GM12878 (cell line): ENCODE data around the gene FGF23. TPM values are rescaled to one million over a fixed set of nuclear protein-coding genes. Genes with fewer than 3 reads are reported as not detected.

Experiments used
- ATAC-seq: fragments of 200-7000 bp; cut with Tn5 transposase; 3 replicates; pipeline ENCODE4 v1.9.1; 2020; ENCODE audit warnings: mild to moderate bottlenecking, moderate library complexity
- BruUV-seq: library from RNA; stranded (reverse); fragments of 400-500 nt; replicated peaks from 2 replicates; lab custom pipeline; 2021; lab: Mats Ljungman, UMichigan
- CTCF ChIA-PET: fragments of 300-600 bp; sonication (Branson Sonifier 250); formaldehyde crosslinking; extraction: SDS; loops from one replicate; lab custom pipeline; 2021; ENCODE audit warnings: inconsistent platforms; lab: Yijun Ruan, JAX
- POLR2A ChIA-PET: fragments of 350-600 bp; formaldehyde crosslinking; extraction: SDS; loops from one replicate; lab custom pipeline; 2021; ENCODE audit warnings: inconsistent platforms; lab: Charles Lee
- RAD21 ChIA-PET: fragments of 300-600 bp; sonication (Branson Sonifier 250); formaldehyde crosslinking; loops from one replicate; lab custom pipeline; 2023; ENCODE audit warnings: antibody characterized with exemption; ENCODE audit not compliant: unreplicated experiment; lab: Charles Lee
- SMC1A ChIA-PET: fragments of 300-600 bp; sonication (Branson Sonifier 250); formaldehyde crosslinking; loops from one replicate; lab custom pipeline; 2023; ENCODE audit not compliant: unreplicated experiment, uncharacterized antibody; lab: Charles Lee
- DNase-seq: peaks from one replicate; pipeline ENCODE4 v3.0.0-alpha.2; 2011; ENCODE audit warnings: low read depth, low spot score
- FAIRE-seq: peaks from 3 replicates; lab custom pipeline; 2011; peaks lifted over from hg19 to GRCh38; lab: Jason Lieb, UNC
- H2AFZ ChIP-seq: 2 replicates; pipeline ENCODE4 v1.6.0; 2011; ENCODE audit warnings: low read depth, low read length, control low read depth; ENCODE audit not compliant: control insufficient read depth
- H3K27ac ChIP-seq: 2 replicates; pipeline ENCODE4 v1.5.1; 2011; ENCODE audit warnings: control low read depth; ENCODE audit not compliant: control insufficient read depth, insufficient read depth
- H3K27me3 ChIP-seq, 2 experiments: replicated peaks in 1 of 2; 2 replicates each; pipeline versions ENCODE4 v1.6.0 to v1.6.1; 2011; ENCODE audit warnings: low read length in 1 of 2; ENCODE audit not compliant: control insufficient read depth in 2 of 2, insufficient read depth in 2 of 2
- H3K36me3 ChIP-seq, 2 experiments: 2 replicates each; pipeline ENCODE4 v1.5.1; 2011; ENCODE audit warnings: low read length in 1 of 2; ENCODE audit not compliant: control insufficient read depth in 2 of 2, insufficient read depth in 2 of 2
- H3K4me1 ChIP-seq: 2 replicates; pipeline ENCODE4 v1.6.1; 2011; ENCODE audit warnings: mild to moderate bottlenecking, low read length, moderate library complexity, mixed read lengths; ENCODE audit not compliant: control insufficient read depth, insufficient read depth
- H3K4me2 ChIP-seq: 2 replicates; pipeline ENCODE4 v1.6.0; 2011; ENCODE audit warnings: control low read depth; ENCODE audit not compliant: control insufficient read depth, insufficient read depth
- H3K4me3 ChIP-seq: fragments of 200-600 bp; sonication (generic); 2 replicates; pipeline ENCODE4 v1.5.1; 2016
- H3K79me2 ChIP-seq: 2 replicates; pipeline ENCODE4 v1.6.0; 2011; ENCODE audit warnings: low read length; ENCODE audit not compliant: control insufficient read depth, insufficient read depth
- H3K9ac ChIP-seq: 2 replicates; pipeline ENCODE4 v1.8.0; 2011; ENCODE audit warnings: low read length, control low read depth, mixed read lengths; ENCODE audit not compliant: control insufficient read depth, insufficient read depth
- H3K9me3 ChIP-seq: replicated peaks from 3 replicates; pipeline ENCODE4 v1.5.1; 2011; ENCODE audit warnings: mild to moderate bottlenecking, low read length; ENCODE audit not compliant: control insufficient read depth, insufficient read depth
- H4K20me1 ChIP-seq: 2 replicates; pipeline ENCODE4 v1.6.0; 2011; ENCODE audit not compliant: control insufficient read depth, insufficient read depth
- BMI1 ChIP-seq: fragments of 450-650 bp; IDR thresholded peaks from 2 replicates; pipeline ENCODE4 v1.6.1; 2016; ENCODE audit warnings: mild to moderate bottlenecking, moderate library complexity, borderline replicate concordance
- ESRRA ChIP-seq: IDR thresholded peaks from 2 replicates; pipeline ENCODE4 v1.6.1; 2012; ENCODE audit warnings: mild to moderate bottlenecking, low read length, improper control_type of control experiment
- EZH2 ChIP-seq: IDR thresholded peaks from 2 replicates; pipeline ENCODE4 v1.6.1; 2012; ENCODE audit warnings: low read depth, mild to moderate bottlenecking, control low read depth, inconsistent platforms, low read length, borderline replicate concordance; ENCODE audit not compliant: control insufficient read depth
- JUND ChIP-seq: IDR thresholded peaks from 2 replicates; pipeline ENCODE4 v1.6.1; 2012; ENCODE audit warnings: low read depth, mild to moderate bottlenecking, low read length, improper control_type of control experiment, moderate library complexity
- MEF2B ChIP-seq: fragments of 450-650 bp; IDR thresholded peaks from 2 replicates; pipeline ENCODE4 v1.6.1; 2018; ENCODE audit warnings: mild to moderate bottlenecking, moderate library complexity; ENCODE audit not compliant: partially characterized antibody, poor library complexity, severe bottlenecking
- POLR2AphosphoS5 ChIP-seq: IDR thresholded peaks from 2 replicates; pipeline ENCODE4 v1.6.1; 2011; ENCODE audit warnings: mild to moderate bottlenecking, low read length, inconsistent platforms
- SPI1 ChIP-seq: IDR thresholded peaks from 2 replicates; pipeline ENCODE4 v1.6.1; 2011; ENCODE audit warnings: low read depth, mild to moderate bottlenecking, low read length, moderate library complexity, borderline replicate concordance; ENCODE audit not compliant: insufficient read depth
- WGBS: methylation state at CpG from one replicate; pipeline ENCODE4 v1.1.6; 2016; ENCODE audit warnings: low lambda C conversion rate; ENCODE audit not compliant: insufficient replicate concordance, insufficient coverage; ENCODE audit errors: missing lambda C conversion rate; 5-methylcytosine and 5-hydroxymethylcytosine counted together
- in situ Hi-C: fragments of 300-500 bp; cut with MboI; formaldehyde crosslinking; loops from 9 replicates; pipeline ENCODE4 v1.14.3; 2018; ENCODE audit warnings: mixed read lengths
- intact Hi-C: fragments of 100-400 bp; cut with micrococcal nuclease; formaldehyde crosslinking; loops from one replicate; pipeline ENCODE4 v1.14.2; 2022; ENCODE audit not compliant: unreplicated experiment
- polyA plus RNA-seq, 11 experiments: library from polyadenylated mRNA; depleted of rRNA in 4 of 11; unstranded in 6 of 11; stranded (reverse) in 5 of 11; fragments of >200 nt; fragmentation: Nextera tagmentation in 4 of 11; fragmentation: Illumina TruSeq in 1 of 11; extraction: Ambion mirVana in 4 of 11; extraction: Trizol in 1 of 11; gene quantifications; 1 replicate in 1 of 11; 2 replicates in 10 of 11; pipeline versions ENCODE4 v1.2.1 to v1.2.3, GENCODE V29; 2011 to 2016; ENCODE audit warnings: inconsistent platforms in 2 of 11, missing spikeins in 2 of 11, low read depth in 1 of 11
- total RNA-seq, 4 experiments: library from RNA; depleted of rRNA in 3 of 4; stranded (reverse); fragments of >200 nt in 3 of 4; fragmentation: Illumina TruSeq in 1 of 4; extraction: Trizol in 1 of 4; gene quantifications; 2 replicates each; pipeline versions ENCODE4 v1.2.1 to v1.2.3, GENCODE V29; 2013 to 2021
- TF ChIP-seq, protein P1 (sequence below): IDR thresholded peaks from 2 replicates; pipeline ENCODE4 v1.6.1; 2012; ENCODE audit warnings: low read depth, low read length, improper control_type of control experiment
- TF ChIP-seq, protein P2 (sequence below): IDR thresholded peaks from 2 replicates; pipeline ENCODE4 v1.6.1; 2012; ENCODE audit warnings: mild to moderate bottlenecking, low read depth, low read length
- TF ChIP-seq, protein P3 (sequence below): fragments of 450-650 bp; IDR thresholded peaks from 2 replicates; pipeline ENCODE4 v1.6.1; 2017; ENCODE audit warnings: antibody characterized with exemption, mild to moderate bottlenecking, moderate library complexity

Gene FGF23
- total and polyA plus RNA-seq, 10 of the 15 experiments (the other 5 are each of a cell fraction or from before 2014, with no cell fraction given) = not detected

DNA sequence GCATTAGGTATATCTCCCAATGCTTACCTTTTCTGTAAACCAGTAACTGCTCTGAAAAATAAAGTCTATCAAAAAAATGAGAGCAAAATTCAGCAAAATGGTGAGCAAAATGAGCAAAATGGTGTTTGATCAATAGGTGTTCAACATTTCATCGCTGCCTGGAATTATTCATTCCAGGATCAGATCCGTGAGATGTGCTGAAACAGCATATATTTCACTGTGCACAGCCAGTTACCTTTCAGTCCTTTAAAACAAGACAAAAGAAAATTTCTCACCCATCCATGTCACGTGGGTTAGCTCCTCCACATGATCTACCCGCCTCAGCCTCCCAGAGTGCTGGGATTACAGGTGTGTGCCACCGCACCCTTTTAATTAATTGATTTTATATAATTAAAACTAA is 8.1 kb upstream of the FGF23 start:
- ChIA-PET POLR2A (no interaction called here), SMC1A (interaction anchor here (0.8 to 1.6 kb wide), 2 partner anchors 29 to 139 kb away, joined by 3 read pairs; no protein-coding TSS in a partner anchor), RAD21 (no interaction called here), CTCF (no interaction called here)
- H4K20me1 ChIP-seq = no peaks in the 10 kb centered on the region
- H3K36me3 ChIP-seq = no peaks in the 10 kb centered on the region
- BruUV-seq = no TSS peak
- in situ Hi-C loops (no loop called here), intact Hi-C loops (no loop called here)
- DNase-seq (no peak), ATAC-seq (no peak), FAIRE-seq (no peak)
- no peak overlapping the region for H3K27ac ChIP-seq
- H3K4me2 ChIP-seq = no peak overlapping the region
- TF ChIP-seq, protein P1, sequence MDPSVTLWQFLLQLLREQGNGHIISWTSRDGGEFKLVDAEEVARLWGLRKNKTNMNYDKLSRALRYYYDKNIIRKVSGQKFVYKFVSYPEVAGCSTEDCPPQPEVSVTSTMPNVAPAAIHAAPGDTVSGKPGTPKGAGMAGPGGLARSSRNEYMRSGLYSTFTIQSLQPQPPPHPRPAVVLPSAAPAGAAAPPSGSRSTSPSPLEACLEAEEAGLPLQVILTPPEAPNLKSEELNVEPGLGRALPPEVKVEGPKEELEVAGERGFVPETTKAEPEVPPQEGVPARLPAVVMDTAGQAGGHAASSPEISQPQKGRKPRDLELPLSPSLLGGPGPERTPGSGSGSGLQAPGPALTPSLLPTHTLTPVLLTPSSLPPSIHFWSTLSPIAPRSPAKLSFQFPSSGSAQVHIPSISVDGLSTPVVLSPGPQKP = no peak
- TF ChIP-seq, protein P2, sequence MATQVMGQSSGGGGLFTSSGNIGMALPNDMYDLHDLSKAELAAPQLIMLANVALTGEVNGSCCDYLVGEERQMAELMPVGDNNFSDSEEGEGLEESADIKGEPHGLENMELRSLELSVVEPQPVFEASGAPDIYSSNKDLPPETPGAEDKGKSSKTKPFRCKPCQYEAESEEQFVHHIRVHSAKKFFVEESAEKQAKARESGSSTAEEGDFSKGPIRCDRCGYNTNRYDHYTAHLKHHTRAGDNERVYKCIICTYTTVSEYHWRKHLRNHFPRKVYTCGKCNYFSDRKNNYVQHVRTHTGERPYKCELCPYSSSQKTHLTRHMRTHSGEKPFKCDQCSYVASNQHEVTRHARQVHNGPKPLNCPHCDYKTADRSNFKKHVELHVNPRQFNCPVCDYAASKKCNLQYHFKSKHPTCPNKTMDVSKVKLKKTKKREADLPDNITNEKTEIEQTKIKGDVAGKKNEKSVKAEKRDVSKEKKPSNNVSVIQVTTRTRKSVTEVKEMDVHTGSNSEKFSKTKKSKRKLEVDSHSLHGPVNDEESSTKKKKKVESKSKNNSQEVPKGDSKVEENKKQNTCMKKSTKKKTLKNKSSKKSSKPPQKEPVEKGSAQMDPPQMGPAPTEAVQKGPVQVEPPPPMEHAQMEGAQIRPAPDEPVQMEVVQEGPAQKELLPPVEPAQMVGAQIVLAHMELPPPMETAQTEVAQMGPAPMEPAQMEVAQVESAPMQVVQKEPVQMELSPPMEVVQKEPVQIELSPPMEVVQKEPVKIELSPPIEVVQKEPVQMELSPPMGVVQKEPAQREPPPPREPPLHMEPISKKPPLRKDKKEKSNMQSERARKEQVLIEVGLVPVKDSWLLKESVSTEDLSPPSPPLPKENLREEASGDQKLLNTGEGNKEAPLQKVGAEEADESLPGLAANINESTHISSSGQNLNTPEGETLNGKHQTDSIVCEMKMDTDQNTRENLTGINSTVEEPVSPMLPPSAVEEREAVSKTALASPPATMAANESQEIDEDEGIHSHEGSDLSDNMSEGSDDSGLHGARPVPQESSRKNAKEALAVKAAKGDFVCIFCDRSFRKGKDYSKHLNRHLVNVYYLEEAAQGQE = no peak
- TF ChIP-seq JUND (no peak), EZH2 (no peak), ESRRA (no peak), BMI1 (no peak), SPI1 (no peak), MEF2B (no peak), POLR2AphosphoS5 (no peak)
- TF ChIP-seq, protein P3, sequence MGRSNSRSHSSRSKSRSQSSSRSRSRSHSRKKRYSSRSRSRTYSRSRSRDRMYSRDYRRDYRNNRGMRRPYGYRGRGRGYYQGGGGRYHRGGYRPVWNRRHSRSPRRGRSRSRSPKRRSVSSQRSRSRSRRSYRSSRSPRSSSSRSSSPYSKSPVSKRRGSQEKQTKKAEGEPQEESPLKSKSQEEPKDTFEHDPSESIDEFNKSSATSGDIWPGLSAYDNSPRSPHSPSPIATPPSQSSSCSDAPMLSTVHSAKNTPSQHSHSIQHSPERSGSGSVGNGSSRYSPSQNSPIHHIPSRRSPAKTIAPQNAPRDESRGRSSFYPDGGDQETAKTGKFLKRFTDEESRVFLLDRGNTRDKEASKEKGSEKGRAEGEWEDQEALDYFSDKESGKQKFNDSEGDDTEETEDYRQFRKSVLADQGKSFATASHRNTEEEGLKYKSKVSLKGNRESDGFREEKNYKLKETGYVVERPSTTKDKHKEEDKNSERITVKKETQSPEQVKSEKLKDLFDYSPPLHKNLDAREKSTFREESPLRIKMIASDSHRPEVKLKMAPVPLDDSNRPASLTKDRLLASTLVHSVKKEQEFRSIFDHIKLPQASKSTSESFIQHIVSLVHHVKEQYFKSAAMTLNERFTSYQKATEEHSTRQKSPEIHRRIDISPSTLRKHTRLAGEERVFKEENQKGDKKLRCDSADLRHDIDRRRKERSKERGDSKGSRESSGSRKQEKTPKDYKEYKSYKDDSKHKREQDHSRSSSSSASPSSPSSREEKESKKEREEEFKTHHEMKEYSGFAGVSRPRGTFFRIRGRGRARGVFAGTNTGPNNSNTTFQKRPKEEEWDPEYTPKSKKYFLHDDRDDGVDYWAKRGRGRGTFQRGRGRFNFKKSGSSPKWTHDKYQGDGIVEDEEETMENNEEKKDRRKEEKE = no peak
- no peak overlapping the region for H2AFZ ChIP-seq
- H3K4me3 ChIP-seq = no peak overlapping the region
- H3K9me3 ChIP-seq = no peaks in the 10 kb centered on the region
- no peak overlapping the region for H3K9ac ChIP-seq
- no peaks in the 10 kb centered on the region for H3K79me2 ChIP-seq
- H3K4me1 ChIP-seq = no peaks in the 10 kb centered on the region
- peaks cover 0 to 3% of the 10 kb centered on the region in 2 experiments; a peak in 3 of 4 replicates for H3K27me3 ChIP-seq
- 31% methylated on average over 5 of the region's 5 CpGs for WGBS
